ENCODE data around the gene UBE2J2.

GRCh38 chr1:1305300-1306069, 31.8 kb upstream of the UBE2J2 start:
- no peak for TF ChIP-seq CTCF (IDR thresholded peaks at IDR 0.05)
- TF ChIP-seq POLR2A (IDR thresholded peaks at IDR 0.05): no peak

Data from stomach (tissue), 4 donors.